ENCODE measurements around the gene RPRD2.

Gene RPRD2

GRCh38 chr1:150514260-150514659 is 150.3 kb downstream of the RPRD2 start:
- DNase-seq (ENCODE audit: low read depth in 2 of 2): no peak

GRCh38 chr1:150514913-150515327 is 151.0 kb downstream of the RPRD2 start:
- no peak for DNase-seq (ENCODE audit: low read depth in 2 of 2)

- peak; percentile 81 to 84 for DNase-seq (ENCODE audit: low read depth in 2 of 2)
These were observed 151.5 kb downstream of the RPRD2 start, which contains the start of gene FALEC for GRCh38 chr1:150515328-150516049. FALEC (plus strand) TSS chr1:150515752.

- no peak for DNase-seq (ENCODE audit: low read depth in 2 of 2)
These were observed 152.2 kb downstream of the RPRD2 start for GRCh38 chr1:150516050-150516591.

- DNase-seq (ENCODE audit: low read depth in 2 of 2): no peak
These were observed 152.7 kb downstream of the RPRD2 start for GRCh38 chr1:150516616-150517015.

GRCh38 chr1:150521196-150521968 is 157.4 kb downstream of the RPRD2 start:
- no peak for DNase-seq (ENCODE audit: low read depth in 2 of 2)

- no peak for DNase-seq (ENCODE audit: low read depth in 2 of 2)
These were observed 161.4 kb downstream of the RPRD2 start for GRCh38 chr1:150525348-150525747.

Data from stimulated activated CD8-positive, alpha-beta memory T cell treated with anti-CD3 and anti-CD28 coated beads, Interleukin-15, amount 100 ng/mL, for 4 hours (primary cell).